ENCODE measurements around the gene ADARB1. TPM values are rescaled to one million over a fixed set of nuclear protein-coding genes. Genes with fewer than 3 reads are reported as not detected.

The ADARB1 gene
- total and polyA plus RNA-seq, 2 of the 8 experiments (the other 6 are each of a cell fraction or from before 2014, with no cell fraction given), result 4.7 to 14.9 TPM

DNA sequence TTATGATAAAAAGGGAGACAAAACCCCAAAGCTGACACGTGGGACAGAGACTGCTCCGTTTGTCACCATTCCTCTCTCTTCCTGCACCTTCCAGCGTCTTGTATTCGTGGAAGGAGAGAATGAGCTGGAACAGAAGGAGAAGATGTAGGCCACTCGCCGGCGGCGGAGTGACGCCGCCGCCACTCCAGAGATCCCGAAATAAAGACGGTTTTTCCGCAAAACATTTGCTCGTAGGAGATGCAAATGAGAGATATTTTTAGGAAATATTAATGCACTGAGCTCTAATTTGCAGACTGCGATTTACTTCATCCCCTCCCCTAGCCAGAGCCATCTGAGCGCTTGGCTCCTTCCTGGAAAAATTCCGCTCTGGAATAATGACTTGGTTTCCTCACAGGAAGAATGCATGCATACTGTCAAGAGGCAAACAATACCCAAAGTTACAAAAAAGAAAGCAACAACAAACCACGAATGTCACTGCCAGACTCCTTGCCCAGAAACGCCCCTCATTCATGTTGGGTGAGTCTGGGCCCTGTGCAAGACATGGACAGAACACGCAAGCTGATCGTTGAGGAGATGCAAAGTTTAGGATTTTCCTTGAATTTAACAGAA lies 18.0 kb upstream of the ADARB1 start:
- H3K23me2 ChIP-seq (ENCODE audit: low read depth, low read length), result no peaks in the 10 kb centered on the region
- no peak overlapping the region for H4K5ac ChIP-seq (ENCODE audit: insufficient read length, low read depth, low read length)
- H2BK12ac ChIP-seq (ENCODE audit: low read depth, low read length), result no peak overlapping the region
- H3K18ac ChIP-seq (ENCODE audit: extremely low read depth, low read length), result no peak overlapping the region
- CTCF ChIA-PET (ENCODE audit: partially characterized antibody), result interaction anchor here (0.9 kb wide), 1 partner anchor 11 kb away, joined by 4 read pairs; no protein-coding TSS in a partner anchor
- DNase-seq (ENCODE audit: low read depth in 1 of 2, low spot score in 2 of 2) (no peak), FAIRE-seq (no peak)
- no peak overlapping the region for H3K9ac ChIP-seq (replicated peaks in 1 of 4; ENCODE audit: extremely low read depth in 1 of 4, low read depth in 3 of 4, low read length in 3 of 4)
- H2BK15ac ChIP-seq (ENCODE audit: low read length), result no peak overlapping the region
- no peak overlapping the region for H4K91ac ChIP-seq (replicated peaks; ENCODE audit: insufficient read length, low read length)
- H3K23ac ChIP-seq (ENCODE audit: insufficient read length), result no peak overlapping the region
- 82% methylated on average over 22 of the region's 22 CpGs; no CpG with 5 or more reads in 1 of the 2 experiments for WGBS, 2 experiments (ENCODE audit: extremely low coverage in 1 of 2, insufficient coverage in 1 of 2, insufficient read length in 1 of 2, insufficient replicate concordance in 2 of 2, low coverage in 1 of 2, low lambda C conversion rate in 2 of 2, missing lambda C conversion rate in 1 of 2)
- POLR2A ChIA-PET (ENCODE audit: partially characterized antibody), result no interaction called here
- H3K4me2 ChIP-seq (ENCODE audit: insufficient read depth in 1 of 2, low read depth in 2 of 2, low read length in 2 of 2), result no peak overlapping the region
- H4K20me1 ChIP-seq (replicated peaks in 1 of 2; ENCODE audit: control insufficient read depth in 1 of 2, insufficient read depth in 2 of 2, low read length in 2 of 2), result no peaks in the 10 kb centered on the region
- H2BK5ac ChIP-seq (ENCODE audit: low read depth, low read length), result no peak overlapping the region
- no peaks in the 10 kb centered on the region for H3K9me3 ChIP-seq (ENCODE audit: insufficient read depth in 2 of 2, low read depth in 1 of 2, low read length in 1 of 2)
- no peak overlapping the region for H2AFZ ChIP-seq (ENCODE audit: low read length)
- H3K14ac ChIP-seq (ENCODE audit: insufficient read length), result no peak overlapping the region
- no peak overlapping the region for H2AK5ac ChIP-seq (ENCODE audit: low read depth, low read length)
- no peak overlapping the region for H2BK120ac ChIP-seq (replicated peaks; ENCODE audit: low read depth, low read length)
- no peak overlapping the region for H2BK20ac ChIP-seq (ENCODE audit: low read length)
- no peak overlapping the region for H3K27ac ChIP-seq (ENCODE audit: low read depth, low read length)
- H3K4me3 ChIP-seq (ENCODE audit: extremely low read depth in 1 of 4, insufficient read depth in 2 of 4, low read depth in 3 of 4, low read length in 4 of 4), result no peak overlapping the region
- no peak overlapping the region for H4K8ac ChIP-seq (ENCODE audit: extremely low read depth, insufficient read depth, low read length)
- H3K56ac ChIP-seq (replicated peaks; ENCODE audit: insufficient read length, low read depth, low read length), result no peak overlapping the region
- H3K27me3 ChIP-seq (replicated peaks in 1 of 4; ENCODE audit: control insufficient read depth in 3 of 4, extremely low read depth in 1 of 4, insufficient read depth in 3 of 4, low read length in 3 of 4), result peaks cover 0 to 3% (median 2%) of the 10 kb centered on the region in 4 experiments; a peak in 2 of 7 replicates
- H3K79me2 ChIP-seq (ENCODE audit: control insufficient read depth in 1 of 2, insufficient read depth in 2 of 2, low read length in 2 of 2), result no peaks in the 10 kb centered on the region
- no peaks in the 10 kb centered on the region for H3K79me1 ChIP-seq (ENCODE audit: low read depth, low read length)
- no peaks in the 10 kb centered on the region for H3K36me3 ChIP-seq (ENCODE audit: control insufficient read depth in 2 of 4, insufficient read depth in 4 of 4, low read length in 3 of 4)
- H3K4ac ChIP-seq (replicated peaks; ENCODE audit: insufficient read length, low read depth, low read length), result no peak overlapping the region
- peaks cover under 1 to 4% (median 4%) of the 10 kb centered on the region in 4 experiments; a peak in 6 of 7 replicates for H3K4me1 ChIP-seq (replicated peaks in 1 of 4; ENCODE audit: control insufficient read depth in 3 of 4, insufficient read depth in 4 of 4, low read length in 3 of 4)

Measured in H1 (cell line).